IMR-90 (cell line): ENCODE measurements around the gene DOLPP1. TPM values are rescaled to one million over a fixed set of nuclear protein-coding genes. Genes with fewer than 3 reads are reported as not detected.

ENCODE experiments used
- ATAC-seq: fragments of 200-7000 bp; cut with Tn5 transposase; 2 replicates; pipeline ENCODE4 v1.9.1; 2020; ENCODE audit warnings: low read depth, mild to moderate bottlenecking, moderate library complexity
- BruUV-seq: library from RNA; stranded (reverse); fragments of 400-500 nt; replicated peaks from 2 replicates; lab custom pipeline; 2021; lab: Mats Ljungman, UMichigan
- CTCF ChIA-PET: fragments of 300-600 bp; formaldehyde crosslinking; extraction: SDS; loops from one replicate; lab custom pipeline; 2021; ENCODE audit warnings: antibody characterized with exemption; lab: Yijun Ruan, JAX
- POLR2A ChIA-PET: fragments of 300-600 bp; sonication (Branson Sonifier 250); formaldehyde crosslinking; loops from one replicate; lab custom pipeline; 2022; ENCODE audit warnings: antibody characterized with exemption; ENCODE audit not compliant: unreplicated experiment; lab: Charles Lee
- DNase-seq: peaks from one replicate; pipeline ENCODE4 v3.0.0; 2013
- H2AFZ ChIP-seq: replicated peaks from 2 replicates; pipeline ENCODE3; 2013; ENCODE audit warnings: low read length, mild to moderate bottlenecking; ENCODE audit not compliant: poor library complexity
- H2AK5ac ChIP-seq: 2 replicates; pipeline ENCODE4 v1.6.1; 2013; ENCODE audit warnings: low read depth, low read length, inconsistent platforms
- H2AK9ac ChIP-seq: replicated peaks from 2 replicates; pipeline ENCODE3; 2013; ENCODE audit warnings: mild to moderate bottlenecking, low read depth, low read length, moderate library complexity; ENCODE audit not compliant: poor library complexity
- H2BK120ac ChIP-seq: 2 replicates; pipeline ENCODE4 v1.6.1; 2013; ENCODE audit warnings: low read depth, low read length, inconsistent platforms
- H2BK15ac ChIP-seq: 3 replicates; pipeline ENCODE4 v1.6.1; 2013; ENCODE audit warnings: low read depth, low read length, inconsistent platforms
- H2BK20ac ChIP-seq: 2 replicates; pipeline ENCODE4 v1.6.1; 2013; ENCODE audit warnings: low read depth, mild to moderate bottlenecking, inconsistent platforms, low read length, moderate library complexity
- H2BK5ac ChIP-seq: 2 replicates; pipeline ENCODE4 v1.6.1; 2013; ENCODE audit warnings: mild to moderate bottlenecking, low read depth, low read length, inconsistent platforms; ENCODE audit not compliant: poor library complexity, severe bottlenecking
- H3K14ac ChIP-seq: replicated peaks from 2 replicates; pipeline ENCODE4 v1.6.1; 2013; ENCODE audit warnings: low read depth, low read length, inconsistent platforms
- H3K18ac ChIP-seq: 2 replicates; pipeline ENCODE4 v1.6.1; 2013; ENCODE audit warnings: low read depth, low read length, control low read depth
- H3K23ac ChIP-seq: 2 replicates; pipeline ENCODE4 v1.6.1; 2013; ENCODE audit warnings: low read depth, low read length, inconsistent platforms
- H3K27ac ChIP-seq: 2 replicates; pipeline ENCODE4 v1.5.1; 2013; ENCODE audit warnings: mild to moderate bottlenecking, control low read depth, low read length; ENCODE audit not compliant: insufficient read depth
- H3K27me3 ChIP-seq: 2 replicates; pipeline ENCODE4 v1.6.1; 2013; ENCODE audit warnings: low read length; ENCODE audit not compliant: control insufficient read depth, insufficient read depth
- H3K36me3 ChIP-seq: 2 replicates; pipeline ENCODE4 v1.6.1; 2013; ENCODE audit warnings: low read length, mixed read lengths; ENCODE audit not compliant: control insufficient read depth, insufficient read depth
- H3K4ac ChIP-seq: 2 replicates; pipeline ENCODE4 v1.6.1; 2013; ENCODE audit warnings: low read depth, low read length, inconsistent platforms
- H3K4me1 ChIP-seq: 2 replicates; pipeline ENCODE4 v1.6.1; 2013; ENCODE audit warnings: low read length, mixed read lengths; ENCODE audit not compliant: control insufficient read depth, insufficient read depth
- H3K4me2 ChIP-seq: 2 replicates; pipeline ENCODE4 v1.6.1; 2013; ENCODE audit warnings: low read depth, mild to moderate bottlenecking, control low read depth, low read length, moderate library complexity
- H3K4me3 ChIP-seq: 2 replicates; pipeline ENCODE4 v1.5.1; 2013; ENCODE audit warnings: low read depth, mild to moderate bottlenecking, control low read depth, low read length, moderate library complexity; ENCODE audit not compliant: insufficient read depth
- H3K56ac ChIP-seq: 2 replicates; pipeline ENCODE4 v1.6.1; 2013; ENCODE audit warnings: low read length, inconsistent platforms; ENCODE audit not compliant: insufficient read depth; ENCODE audit errors: extremely low read depth
- H3K79me1 ChIP-seq, 2 experiments: 2 replicates each; pipeline ENCODE4 v1.6.1; 2013; ENCODE audit warnings: low read length in 2 of 2, inconsistent platforms in 1 of 2, low read depth in 1 of 2
- H3K9ac ChIP-seq: 2 replicates; pipeline ENCODE4 v1.6.1; 2013; ENCODE audit warnings: low read depth, low read length, control low read depth
- H3K9me1 ChIP-seq: 2 replicates; pipeline ENCODE4 v1.6.1; 2013; ENCODE audit warnings: low read length, inconsistent platforms; ENCODE audit not compliant: insufficient read depth
- H3K9me3 ChIP-seq: 2 replicates; pipeline ENCODE4 v1.6.1; 2013; ENCODE audit warnings: low read length; ENCODE audit not compliant: control insufficient read depth, insufficient read depth
- H4K20me1 ChIP-seq: 2 replicates; pipeline ENCODE4 v1.6.1; 2013; ENCODE audit warnings: low read length, inconsistent platforms; ENCODE audit not compliant: insufficient read depth
- H4K5ac ChIP-seq: 2 replicates; pipeline ENCODE4 v1.6.1; 2013; ENCODE audit warnings: mild to moderate bottlenecking, low read depth, low read length, control low read depth
- H4K8ac ChIP-seq, 2 experiments: 2 replicates each; pipeline ENCODE4 v1.6.1; 2013; ENCODE audit warnings: low read depth in 2 of 2, low read length in 2 of 2, control low read depth in 1 of 2, inconsistent platforms in 1 of 2
- H4K91ac ChIP-seq: 2 replicates; pipeline ENCODE4 v1.6.1; 2013; ENCODE audit warnings: low read depth, low read length, inconsistent platforms; ENCODE audit not compliant: insufficient read depth
- BHLHE40 ChIP-seq: fragments of 150-350 bp; IDR thresholded peaks from 2 replicates; pipeline ENCODE4 v1.6.1; 2016; ENCODE audit warnings: mild to moderate bottlenecking, low read depth, low read length
- CHD1 ChIP-seq: IDR thresholded peaks from 2 replicates; pipeline ENCODE4 v1.6.1; 2012; ENCODE audit warnings: low read depth, low read length, improper control_type of control experiment
- FOS ChIP-seq: fragments of 150-350 bp; IDR thresholded peaks from 2 replicates; pipeline ENCODE4 v1.6.1; 2016; ENCODE audit warnings: low read depth, low read length
- MAFK ChIP-seq: IDR thresholded peaks from 2 replicates; pipeline ENCODE4 v1.6.1; 2012; ENCODE audit warnings: low read depth, low read length, improper control_type of control experiment
- MAZ ChIP-seq: IDR thresholded peaks from 2 replicates; pipeline ENCODE4 v1.6.1; 2012; ENCODE audit warnings: low read depth, mild to moderate bottlenecking, low read length, improper control_type of control experiment, moderate library complexity, borderline replicate concordance
- NFE2L2 ChIP-seq: fragments of 150-350 bp; IDR thresholded peaks from 2 replicates; pipeline ENCODE4 v1.6.1; 2016; ENCODE audit warnings: low read depth, mild to moderate bottlenecking, low read length
- POLR2A ChIP-seq: IDR thresholded peaks from 2 replicates; pipeline ENCODE4 v1.6.1; 2012; ENCODE audit warnings: mild to moderate bottlenecking, low read depth, low read length
- RAD21 ChIP-seq: IDR thresholded peaks from 2 replicates; pipeline ENCODE4 v1.6.1; 2012; ENCODE audit warnings: low read length, improper control_type of control experiment
- RFX5 ChIP-seq: IDR thresholded peaks from 2 replicates; pipeline ENCODE4 v1.8.0; 2012; ENCODE audit warnings: low read depth, mild to moderate bottlenecking, low read length, moderate library complexity
- WGBS, 2 experiments: methylation state at CpG; one replicate each; pipeline versions ENCODE4 v1.1.5 to v1.1.7; 2013; ENCODE audit warnings: missing lambda C conversion rate in 2 of 2; ENCODE audit not compliant: insufficient read length in 1 of 2; ENCODE audit errors: extremely low coverage in 2 of 2; 5-methylcytosine and 5-hydroxymethylcytosine counted together
- dilution Hi-C: fragments of 300-500 bp; cut with HindIII; formaldehyde crosslinking; loops from one replicate; pipeline ENCODE4 v1.14.3; 2018; ENCODE audit warnings: low sequenced_read_pairs; ENCODE audit not compliant: unreplicated experiment
- in situ Hi-C: fragments of 300-500 bp; cut with MboI; formaldehyde crosslinking; loops from 3 replicates; pipeline ENCODE4 v1.14.3; 2019; ENCODE audit warnings: low sequenced_read_pairs, inconsistent platforms, mixed read lengths
- intact Hi-C: fragments of 100-400 bp; cut with micrococcal nuclease; formaldehyde crosslinking; loops from 2 replicates; pipeline ENCODE4 v1.10.0; 2022
- polyA plus RNA-seq, 3 experiments: library from polyadenylated mRNA; depleted of rRNA; stranded (reverse); fragments of >200 nt; gene quantifications; 2 replicates each; pipeline ENCODE4 v1.2.3, GENCODE V29; 2012; ENCODE audit warnings: low replicate concordance in 1 of 3
- total RNA-seq: library from RNA; depleted of rRNA; stranded (reverse); fragments of >200 nt; gene quantifications from 2 replicates; pipeline ENCODE4 v1.2.3, GENCODE V29; 2012
- TF ChIP-seq, protein P1 (sequence below): fragments of 150-350 bp; IDR thresholded peaks from 2 replicates; pipeline ENCODE4 v1.6.1; 2016; ENCODE audit warnings: low read depth, mild to moderate bottlenecking, low read length, moderate library complexity, borderline replicate concordance

Gene DOLPP1
- total and polyA plus RNA-seq, 2 of the 4 experiments (the other 2 are of a cell fraction), result 7.0 to 16.5 TPM

DNA sequence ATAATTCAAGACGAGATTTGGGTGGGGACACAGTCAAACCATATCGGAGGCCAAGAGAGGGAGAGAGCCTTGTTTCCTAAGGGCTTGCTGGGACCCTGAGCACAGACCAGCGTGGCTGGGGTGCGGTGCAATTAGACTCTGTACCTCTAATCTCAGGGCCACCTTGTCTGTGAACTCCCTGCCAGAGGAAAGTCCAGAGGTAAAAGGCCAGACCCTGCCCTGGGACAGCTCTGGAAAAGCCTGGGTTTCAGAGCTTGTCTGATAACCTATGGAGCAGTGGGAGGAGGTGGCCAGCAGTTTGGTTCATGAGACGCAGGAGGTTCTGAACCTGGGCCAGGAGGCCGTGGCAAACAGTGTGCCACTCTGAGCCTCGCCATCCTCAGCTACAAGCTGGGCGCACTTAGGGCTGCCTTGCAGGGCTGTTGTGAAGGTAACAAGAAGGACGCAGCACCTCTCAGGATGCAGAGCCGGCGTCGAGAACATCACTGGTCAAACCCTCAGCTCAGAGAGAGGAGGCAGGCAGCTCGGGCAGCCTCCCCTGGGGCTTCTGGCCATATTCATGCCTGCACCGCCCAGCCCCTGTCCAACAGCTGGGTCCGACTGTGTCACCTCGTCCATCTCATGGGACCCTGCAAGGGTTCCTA, 4.8 kb upstream of the DOLPP1 start:
- no peak overlapping the region for H3K9ac ChIP-seq
- ChIA-PET POLR2A (no interaction called here), CTCF (no interaction called here)
- DNase-seq (no peak), ATAC-seq (no peak)
- no peaks in the 10 kb centered on the region for H3K36me3 ChIP-seq
- no peak overlapping the region for H4K91ac ChIP-seq
- H3K79me1 ChIP-seq, result peaks cover 0 to 8% of the 10 kb centered on the region in 2 experiments; a peak in 2 of 4 replicates
- in situ Hi-C loops, result no loop called here
- no peak overlapping the region for H3K14ac ChIP-seq
- BruUV-seq, result no TSS peak
- no peak overlapping the region for H3K27ac ChIP-seq
- H3K4me3 ChIP-seq, result no peak overlapping the region
- intact Hi-C loops, result no loop called here
- no peak overlapping the region for H2BK5ac ChIP-seq
- no peak overlapping the region for H2AK5ac ChIP-seq
- no peak overlapping the region for H4K8ac ChIP-seq
- H3K27me3 ChIP-seq, result no peaks in the 10 kb centered on the region
- H2BK20ac ChIP-seq, result no peak overlapping the region
- no peak overlapping the region for H2AFZ ChIP-seq
- no peak for TF ChIP-seq POLR2A
- TF ChIP-seq BHLHE40, result no peak
- TF ChIP-seq, protein P1, sequence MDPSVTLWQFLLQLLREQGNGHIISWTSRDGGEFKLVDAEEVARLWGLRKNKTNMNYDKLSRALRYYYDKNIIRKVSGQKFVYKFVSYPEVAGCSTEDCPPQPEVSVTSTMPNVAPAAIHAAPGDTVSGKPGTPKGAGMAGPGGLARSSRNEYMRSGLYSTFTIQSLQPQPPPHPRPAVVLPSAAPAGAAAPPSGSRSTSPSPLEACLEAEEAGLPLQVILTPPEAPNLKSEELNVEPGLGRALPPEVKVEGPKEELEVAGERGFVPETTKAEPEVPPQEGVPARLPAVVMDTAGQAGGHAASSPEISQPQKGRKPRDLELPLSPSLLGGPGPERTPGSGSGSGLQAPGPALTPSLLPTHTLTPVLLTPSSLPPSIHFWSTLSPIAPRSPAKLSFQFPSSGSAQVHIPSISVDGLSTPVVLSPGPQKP, result no peak
- TF ChIP-seq NFE2L2, result no peak
- no peak for TF ChIP-seq RFX5
- TF ChIP-seq MAFK, result no peak
- TF ChIP-seq MAZ, result no peak
- TF ChIP-seq CHD1, result no peak
- no peak for TF ChIP-seq FOS
- TF ChIP-seq RAD21, result no peak
- H3K18ac ChIP-seq, result no peak overlapping the region
- WGBS, 2 experiments, result 78% methylated on average over 8 of the region's 16 CpGs; no CpG with 5 or more reads in 1 of the 2 experiments
- H4K20me1 ChIP-seq, result no peaks in the 10 kb centered on the region
- no peaks in the 10 kb centered on the region for H3K9me3 ChIP-seq
- H3K4me1 ChIP-seq, result peaks cover 2% of the 10 kb centered on the region; the same call in 1 of the 2 replicates
- H4K5ac ChIP-seq, result no peak overlapping the region
- no peak overlapping the region for H3K4me2 ChIP-seq
- H2AK9ac ChIP-seq, result no peak overlapping the region
- H3K9me1 ChIP-seq, result 0 out of 2 replicates have a peak, but pooled peaks cover 6% of the 10 kb centered on the region
- H2BK15ac ChIP-seq, result no peak overlapping the region
- H3K4ac ChIP-seq, result no peak overlapping the region
- dilution Hi-C loops, result no loop called here
- no peak overlapping the region for H3K56ac ChIP-seq
- no peak overlapping the region for H3K23ac ChIP-seq
- H2BK120ac ChIP-seq, result no peak overlapping the region
